ENCODE results near the gene ASTN2.

DNA sequence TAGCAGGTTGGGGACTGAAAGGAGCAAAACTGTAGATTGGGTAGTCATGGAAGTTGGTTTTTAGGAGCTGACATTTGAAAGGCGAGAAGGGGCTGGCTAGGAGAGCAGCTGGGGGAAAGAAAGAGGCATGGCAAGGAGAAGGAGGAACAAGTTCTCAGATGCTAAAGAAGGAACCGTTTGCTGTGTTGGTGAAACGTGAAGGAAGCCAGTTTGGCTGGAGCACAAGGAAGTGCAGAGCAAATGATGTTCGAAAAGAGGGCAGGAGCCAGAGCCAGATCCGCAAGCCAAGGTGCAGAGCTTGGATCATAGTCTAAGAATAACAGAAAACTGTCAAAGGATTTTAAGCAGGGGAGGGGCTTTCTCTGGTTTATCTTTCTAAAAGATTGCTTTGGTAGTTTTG lies 276.6 kb downstream of the ASTN2 start:
- TF ChIP-seq, protein P1, sequence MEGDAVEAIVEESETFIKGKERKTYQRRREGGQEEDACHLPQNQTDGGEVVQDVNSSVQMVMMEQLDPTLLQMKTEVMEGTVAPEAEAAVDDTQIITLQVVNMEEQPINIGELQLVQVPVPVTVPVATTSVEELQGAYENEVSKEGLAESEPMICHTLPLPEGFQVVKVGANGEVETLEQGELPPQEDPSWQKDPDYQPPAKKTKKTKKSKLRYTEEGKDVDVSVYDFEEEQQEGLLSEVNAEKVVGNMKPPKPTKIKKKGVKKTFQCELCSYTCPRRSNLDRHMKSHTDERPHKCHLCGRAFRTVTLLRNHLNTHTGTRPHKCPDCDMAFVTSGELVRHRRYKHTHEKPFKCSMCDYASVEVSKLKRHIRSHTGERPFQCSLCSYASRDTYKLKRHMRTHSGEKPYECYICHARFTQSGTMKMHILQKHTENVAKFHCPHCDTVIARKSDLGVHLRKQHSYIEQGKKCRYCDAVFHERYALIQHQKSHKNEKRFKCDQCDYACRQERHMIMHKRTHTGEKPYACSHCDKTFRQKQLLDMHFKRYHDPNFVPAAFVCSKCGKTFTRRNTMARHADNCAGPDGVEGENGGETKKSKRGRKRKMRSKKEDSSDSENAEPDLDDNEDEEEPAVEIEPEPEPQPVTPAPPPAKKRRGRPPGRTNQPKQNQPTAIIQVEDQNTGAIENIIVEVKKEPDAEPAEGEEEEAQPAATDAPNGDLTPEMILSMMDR (IDR thresholded peaks at IDR 0.05; ENCODE audit: poor library complexity, severe bottlenecking) = no peak
- TF ChIP-seq EZH2 (IDR thresholded peaks at IDR 0.05; ENCODE audit: borderline replicate concordance, insufficient read depth, low read length, poor library complexity, severe bottlenecking) (no peak), EP300 (conservative IDR thresholded peaks at IDR 0.05; ENCODE audit: poor library complexity, severe bottlenecking) (no peak), POLR2AphosphoS5 (IDR thresholded peaks at IDR 0.05) (no peak), MXI1 (conservative IDR thresholded peaks at IDR 0.05; ENCODE audit: poor library complexity, severe bottlenecking) (no peak), SMC3 (conservative IDR thresholded peaks at IDR 0.05; ENCODE audit: poor library complexity) (no peak), RAD21 (conservative IDR thresholded peaks at IDR 0.05) (no peak), TAF1 (IDR thresholded peaks at IDR 0.05; ENCODE audit: low read depth) (no peak)
- TF ChIP-seq, protein P2, sequence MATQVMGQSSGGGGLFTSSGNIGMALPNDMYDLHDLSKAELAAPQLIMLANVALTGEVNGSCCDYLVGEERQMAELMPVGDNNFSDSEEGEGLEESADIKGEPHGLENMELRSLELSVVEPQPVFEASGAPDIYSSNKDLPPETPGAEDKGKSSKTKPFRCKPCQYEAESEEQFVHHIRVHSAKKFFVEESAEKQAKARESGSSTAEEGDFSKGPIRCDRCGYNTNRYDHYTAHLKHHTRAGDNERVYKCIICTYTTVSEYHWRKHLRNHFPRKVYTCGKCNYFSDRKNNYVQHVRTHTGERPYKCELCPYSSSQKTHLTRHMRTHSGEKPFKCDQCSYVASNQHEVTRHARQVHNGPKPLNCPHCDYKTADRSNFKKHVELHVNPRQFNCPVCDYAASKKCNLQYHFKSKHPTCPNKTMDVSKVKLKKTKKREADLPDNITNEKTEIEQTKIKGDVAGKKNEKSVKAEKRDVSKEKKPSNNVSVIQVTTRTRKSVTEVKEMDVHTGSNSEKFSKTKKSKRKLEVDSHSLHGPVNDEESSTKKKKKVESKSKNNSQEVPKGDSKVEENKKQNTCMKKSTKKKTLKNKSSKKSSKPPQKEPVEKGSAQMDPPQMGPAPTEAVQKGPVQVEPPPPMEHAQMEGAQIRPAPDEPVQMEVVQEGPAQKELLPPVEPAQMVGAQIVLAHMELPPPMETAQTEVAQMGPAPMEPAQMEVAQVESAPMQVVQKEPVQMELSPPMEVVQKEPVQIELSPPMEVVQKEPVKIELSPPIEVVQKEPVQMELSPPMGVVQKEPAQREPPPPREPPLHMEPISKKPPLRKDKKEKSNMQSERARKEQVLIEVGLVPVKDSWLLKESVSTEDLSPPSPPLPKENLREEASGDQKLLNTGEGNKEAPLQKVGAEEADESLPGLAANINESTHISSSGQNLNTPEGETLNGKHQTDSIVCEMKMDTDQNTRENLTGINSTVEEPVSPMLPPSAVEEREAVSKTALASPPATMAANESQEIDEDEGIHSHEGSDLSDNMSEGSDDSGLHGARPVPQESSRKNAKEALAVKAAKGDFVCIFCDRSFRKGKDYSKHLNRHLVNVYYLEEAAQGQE (IDR thresholded peaks at IDR 0.05; ENCODE audit: borderline replicate concordance) = no peak
